HG03135 (cell line): ENCODE measurements around the gene NCKAP5L.

Source experiments
- ATAC-seq: cut with Tn5 transposase; IDR thresholded peaks from one replicate; pipeline ENCODE4 v1.9.1; 2021; ENCODE audit warnings: mild to moderate bottlenecking, moderate library complexity; ENCODE audit not compliant: unreplicated experiment

The NCKAP5L gene

GRCh38 chr12:49825971-49826421 is 2.2 kb downstream of the NCKAP5L start:
- no peak for ATAC-seq

GRCh38 chr12:49825360-49825970 is 2.7 kb downstream of the NCKAP5L start:
- no peak for ATAC-seq

GRCh38 chr12:49824895-49825294 is 3.3 kb downstream of the NCKAP5L start:
- no peak for ATAC-seq

GRCh38 chr12:49824416-49824815 is 3.8 kb downstream of the NCKAP5L start:
- ATAC-seq: no peak

GRCh38 chr12:49823951-49824350 is 4.3 kb downstream of the NCKAP5L start:
- no peak for ATAC-seq

GRCh38 chr12:49823350-49823749 is 4.9 kb downstream of the NCKAP5L start:
- ATAC-seq: no peak

GRCh38 chr12:49821373-49822287 is 6.6 kb downstream of the NCKAP5L start:
- no peak for ATAC-seq

GRCh38 chr12:49819786-49820185 is 8.4 kb downstream of the NCKAP5L start:
- no peak for ATAC-seq

GRCh38 chr12:49818241-49818895 is 9.8 kb downstream of the NCKAP5L start:
- no peak for ATAC-seq

- ATAC-seq: no peak
Observed at GRCh38 chr12:49813131-49813530, 15.1 kb downstream of the NCKAP5L start.

GRCh38 chr12:49811961-49812401 is 16.2 kb downstream of the NCKAP5L start:
- ATAC-seq: no peak

- no peak for ATAC-seq
Observed at GRCh38 chr12:49811136-49811535, 17.1 kb downstream of the NCKAP5L start.

GRCh38 chr12:49809906-49810389 is 18.3 kb downstream of the NCKAP5L start:
- ATAC-seq: no peak

GRCh38 chr12:49809381-49809905 is 18.8 kb downstream of the NCKAP5L start:
- ATAC-seq: no peak

- no peak for ATAC-seq
Observed at GRCh38 chr12:49808686-49809380, 19.4 kb downstream of the NCKAP5L start.

GRCh38 chr12:49807991-49808580 is 20.1 kb downstream of the NCKAP5L start:
- ATAC-seq: no peak

- no peak for ATAC-seq
Observed at GRCh38 chr12:49806877-49807276, 21.3 kb downstream of the NCKAP5L start.

GRCh38 chr12:49806321-49806813 is 21.8 kb downstream of the NCKAP5L start:
- ATAC-seq: no peak

GRCh38 chr12:49805409-49805808 is 22.8 kb downstream of the NCKAP5L start:
- ATAC-seq: no peak

- no peak for ATAC-seq
Observed at GRCh38 chr12:49804821-49805220, 23.4 kb downstream of the NCKAP5L start.
